Fibroblast of lung (primary cell): Measurements from ENCODE around the gene RYR1.

Experiments used
- CTCF ChIP-seq, 2 donors: IDR thresholded peaks in 1 of 2; conservative IDR thresholded peaks in 1 of 2; 1 replicate in 1 of 2; 2 replicates in 1 of 2; pipeline ENCODE4 v1.5.1; 2011 to 2012; ENCODE audit warnings: low read length in 2 of 2, control low read depth in 1 of 2, inconsistent platforms in 1 of 2, low read depth in 1 of 2, mild to moderate bottlenecking in 1 of 2
- EZH2 ChIP-seq: IDR thresholded peaks from 2 replicates; pipeline ENCODE4 v1.5.1; 2012; ENCODE audit warnings: low read length, control low read depth, mild to moderate bottlenecking; ENCODE audit errors: missing control alignments

GRCh38 chr19:38616265-38616664, 182.8 kb downstream of the RYR1 start:
- TF ChIP-seq CTCF (conservative IDR thresholded peaks at IDR 0.05 in 1 of 2, IDR thresholded peaks at IDR 0.05 in 1 of 2; ENCODE audit: low read depth in 1 of 2, low read length in 2 of 2) (no peak), EZH2 (no peak)
